GM12892 (cell line): ENCODE results near the gene KDM8.

Experiments
- POLR2A ChIP-seq: IDR thresholded peaks from 2 replicates; pipeline ENCODE4 v1.6.1; 2011; ENCODE audit warnings: low read depth, low read length, control low read depth
- POLR2AphosphoS5 ChIP-seq: IDR thresholded peaks from 2 replicates; pipeline ENCODE4 v1.6.1; 2011; ENCODE audit warnings: low read depth, low read length, control low read depth

- TF ChIP-seq POLR2A (no peak), POLR2AphosphoS5 (no peak)
Measured at GRCh38 chr16:27223701-27224100, 20.4 kb downstream of the KDM8 start.
